Measurements from ENCODE around the gene ITIH1.

GRCh38 chr3:52800079-52800478, 22.7 kb downstream of the ITIH1 start:
- TF ChIP-seq RCOR1 (IDR thresholded peaks at IDR 0.05; ENCODE audit: insufficient replicate concordance, low read length) (no peak), RFX5 (IDR thresholded peaks at IDR 0.05; ENCODE audit: low read depth, low read length) (no peak), FOS (IDR thresholded peaks at IDR 0.05; ENCODE audit: low read depth, low read length) (no peak), CTCF (conservative IDR thresholded peaks at IDR 0.05; ENCODE audit: low read depth, low read length) (no peak), RAD21 (IDR thresholded peaks at IDR 0.05; ENCODE audit: low read length) (no peak), CEBPB (IDR thresholded peaks at IDR 0.05; ENCODE audit: low read depth, low read length) (no peak), MAZ (IDR thresholded peaks at IDR 0.05; ENCODE audit: borderline replicate concordance, low read depth, low read length) (no peak), BHLHE40 (IDR thresholded peaks at IDR 0.05; ENCODE audit: low read depth, low read length) (no peak), POLR2A (IDR thresholded peaks at IDR 0.05; ENCODE audit: low read depth, low read length) (no peak), MAFK (IDR thresholded peaks at IDR 0.05; ENCODE audit: low read depth, low read length) (no peak)

Measured in IMR-90 (cell line).